HL-60 (cell line): ENCODE measurements around the gene CHRNE.

Experiments used
- GABPA ChIP-seq: IDR thresholded peaks from 2 replicates; pipeline ENCODE4 v1.6.1; 2012; ENCODE audit warnings: low read depth
- POLR2AphosphoS5 ChIP-seq: IDR thresholded peaks from 2 replicates; pipeline ENCODE4 v1.6.1; 2012; ENCODE audit warnings: low read depth

DNA sequence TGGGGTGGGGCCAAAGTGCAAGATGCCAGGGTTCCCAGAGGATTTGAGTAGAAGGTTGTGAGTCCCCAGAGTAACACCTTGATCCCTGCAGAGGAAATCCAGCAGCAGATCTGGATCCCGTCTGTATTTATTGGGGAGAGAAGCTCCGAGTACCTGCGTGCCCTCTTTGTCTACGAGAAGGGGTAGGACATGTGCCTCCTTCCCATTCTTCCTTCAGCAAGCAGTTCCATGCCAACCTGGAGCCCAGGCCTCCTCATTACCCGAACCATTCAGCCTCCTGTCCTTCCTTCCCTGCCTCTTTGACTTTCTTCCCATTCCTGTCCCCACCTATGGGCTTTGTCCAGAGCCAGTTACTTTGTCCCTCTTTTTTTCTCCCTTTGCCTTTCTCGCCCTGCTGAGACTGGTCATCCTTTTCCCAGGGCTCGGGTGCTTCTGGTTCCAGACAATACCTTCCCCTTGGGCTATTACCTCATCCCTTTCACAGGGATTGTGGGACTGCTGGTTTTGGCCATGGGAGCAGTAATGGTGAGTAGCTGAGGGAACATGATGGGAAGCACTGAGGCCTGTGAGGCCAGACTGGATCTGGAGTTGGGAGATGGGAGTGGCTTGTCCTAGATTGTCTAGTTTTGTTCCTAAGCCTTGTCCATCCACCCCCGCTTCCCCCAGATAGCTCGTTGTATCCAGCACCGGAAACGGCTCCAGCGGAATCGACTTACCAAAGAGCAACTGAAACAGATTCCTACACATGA, 40.0 kb upstream of the CHRNE start:
- TF ChIP-seq POLR2AphosphoS5 (no peak), GABPA (no peak)
